Ramos (cell line): Measurements from ENCODE around the gene OTOGL.

Experiments used
- in situ Hi-C: fragments of 300-500 bp; cut with MboI; formaldehyde crosslinking; loops from one replicate; pipeline ENCODE4 v1.14.3; 2022; ENCODE audit warnings: low sequenced_read_pairs; ENCODE audit not compliant: unreplicated experiment

Gene OTOGL

DNA sequence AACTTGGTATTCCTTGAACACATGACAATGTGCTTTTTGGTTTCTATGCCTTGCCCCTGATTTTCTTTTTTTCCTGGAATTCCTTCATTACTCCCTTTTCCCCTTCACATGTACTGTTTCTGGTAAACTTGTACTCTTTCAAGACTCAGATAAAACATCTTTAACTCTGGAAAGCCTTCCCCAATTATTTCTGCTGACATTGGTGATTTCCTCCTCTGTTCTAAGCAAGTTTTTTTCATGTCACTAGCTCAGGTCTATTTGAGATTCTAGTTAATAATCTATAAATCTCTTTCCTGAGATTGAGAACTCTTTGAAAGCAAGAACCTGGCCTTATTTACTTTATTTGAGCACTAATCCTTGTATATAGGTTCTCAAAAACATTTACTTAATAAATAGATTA is 320.7 kb downstream of the OTOGL start:
- in situ Hi-C loops: loop anchor here (25.0 kb wide), 1 partner anchor 342 kb away; no protein-coding TSS in a partner anchor

GRCh38 chr12:80422550-80422949 is 323.2 kb downstream of the OTOGL start:
- in situ Hi-C loops: loop anchor here (25.0 kb wide), 1 partner anchor 340 kb away; no protein-coding TSS in a partner anchor
